T47D (cell line): ENCODE results near the gene LIMK2.

Experiments
- DNase-seq, 2 experiments: peaks; one replicate each; pipeline versions ENCODE4 v3.0.0 to v3.0.0-alpha.2; 2011 to 2012; ENCODE audit warnings: low read depth in 1 of 2, low spot score in 1 of 2
- JUND ChIP-seq: IDR thresholded peaks from 2 replicates; pipeline ENCODE4 v1.6.1; 2012; ENCODE audit warnings: low read depth
- in situ Hi-C: cut with HindIII; loops from 2 replicates; pipeline ENCODE4 v1.10.0; 2016; ENCODE audit warnings: low sequenced_read_pairs, low pct_unique_long_range_greater_than_20kb

LIMK2 gene

GRCh38 chr22:31286360-31287255 lies 74.5 kb downstream of the LIMK2 start:
- no peak for TF ChIP-seq JUND
- DNase-seq, result no peak
- in situ Hi-C loops, result no loop called here

GRCh38 chr22:31287818-31288495 lies 75.9 kb downstream of the LIMK2 start:
- in situ Hi-C loops, result no loop called here
- no peak for DNase-seq
- TF ChIP-seq JUND, result no peak

GRCh38 chr22:31288496-31289240 lies 76.6 kb downstream of the LIMK2 start:
- DNase-seq, result no peak
- TF ChIP-seq JUND, result no peak
- in situ Hi-C loops, result no loop called here

DNA sequence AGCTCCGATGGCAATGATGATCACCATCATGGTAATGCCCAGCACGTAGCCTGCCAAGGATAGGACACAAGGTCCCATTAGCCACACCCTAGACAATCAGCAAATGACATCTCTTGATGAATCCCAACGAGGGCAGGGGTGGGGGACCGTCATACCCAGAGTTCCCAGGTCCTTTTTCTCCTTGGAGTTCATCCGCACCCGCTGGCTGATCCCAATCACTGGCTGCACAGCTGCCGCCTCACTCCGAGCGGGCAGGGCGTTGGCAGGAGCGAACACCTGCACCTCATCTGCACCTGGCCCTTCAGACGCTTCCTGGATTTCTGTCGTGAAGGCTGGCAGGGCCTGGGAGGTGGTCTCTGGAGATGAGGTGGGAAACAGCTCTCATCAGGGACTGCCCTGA lies 77.2 kb downstream of the LIMK2 start:
- in situ Hi-C loops, result no loop called here
- no peak for TF ChIP-seq JUND
- DNase-seq, result no peak

GRCh38 chr22:31290494-31291471 lies 78.7 kb downstream of the LIMK2 start:
- in situ Hi-C loops, result no loop called here
- peak; percentile 90 to 91 for DNase-seq
- no peak for TF ChIP-seq JUND

- in situ Hi-C loops, result no loop called here
- DNase-seq, result no peak
These were observed 79.6 kb downstream of the LIMK2 start for GRCh38 chr22:31291481-31292235.

GRCh38 chr22:31292236-31292989 lies 80.3 kb downstream of the LIMK2 start, which contains the start of gene PIK3IP1:
Gene PIK3IP1, minus strand, starts transcription at chr22:31292488. Its CDS starts 144 bp downstream, at chr22:31292344.
- TF ChIP-seq JUND, result no peak
- in situ Hi-C loops, result no loop called here
- peak in 1 of 2 experiments; percentile 72 for DNase-seq

More at GRCh38 chr22:31291481-31292235, 79.6 kb downstream of the LIMK2 start:
- no peak for TF ChIP-seq JUND

GRCh38 chr22:31295360-31295759 lies 83.3 kb downstream of the LIMK2 start:
- in situ Hi-C loops, result no loop called here
- DNase-seq, result no peak
- no peak for TF ChIP-seq JUND

- in situ Hi-C loops, result no loop called here
- TF ChIP-seq JUND, result no peak
- no peak for DNase-seq
These were observed 83.9 kb downstream of the LIMK2 start for GRCh38 chr22:31295831-31296657.

- in situ Hi-C loops, result no loop called here
- no peak for TF ChIP-seq JUND
- no peak for DNase-seq
These were observed 88.8 kb downstream of the LIMK2 start for GRCh38 chr22:31300896-31301295.
